ENCODE results near the gene PGC. TPM values are rescaled to one million over a fixed set of nuclear protein-coding genes. Genes with fewer than 3 reads are reported as not detected.

PGC gene
- total and polyA plus RNA-seq, 2 of the 8 experiments (the other 6 are each of a cell fraction or from before 2014, with no cell fraction given) = 0.09 TPM; not detected in 1

GRCh38 chr6:41733707-41734665 is 13.2 kb downstream of the PGC start (continued):
- TF ChIP-seq, protein P1, sequence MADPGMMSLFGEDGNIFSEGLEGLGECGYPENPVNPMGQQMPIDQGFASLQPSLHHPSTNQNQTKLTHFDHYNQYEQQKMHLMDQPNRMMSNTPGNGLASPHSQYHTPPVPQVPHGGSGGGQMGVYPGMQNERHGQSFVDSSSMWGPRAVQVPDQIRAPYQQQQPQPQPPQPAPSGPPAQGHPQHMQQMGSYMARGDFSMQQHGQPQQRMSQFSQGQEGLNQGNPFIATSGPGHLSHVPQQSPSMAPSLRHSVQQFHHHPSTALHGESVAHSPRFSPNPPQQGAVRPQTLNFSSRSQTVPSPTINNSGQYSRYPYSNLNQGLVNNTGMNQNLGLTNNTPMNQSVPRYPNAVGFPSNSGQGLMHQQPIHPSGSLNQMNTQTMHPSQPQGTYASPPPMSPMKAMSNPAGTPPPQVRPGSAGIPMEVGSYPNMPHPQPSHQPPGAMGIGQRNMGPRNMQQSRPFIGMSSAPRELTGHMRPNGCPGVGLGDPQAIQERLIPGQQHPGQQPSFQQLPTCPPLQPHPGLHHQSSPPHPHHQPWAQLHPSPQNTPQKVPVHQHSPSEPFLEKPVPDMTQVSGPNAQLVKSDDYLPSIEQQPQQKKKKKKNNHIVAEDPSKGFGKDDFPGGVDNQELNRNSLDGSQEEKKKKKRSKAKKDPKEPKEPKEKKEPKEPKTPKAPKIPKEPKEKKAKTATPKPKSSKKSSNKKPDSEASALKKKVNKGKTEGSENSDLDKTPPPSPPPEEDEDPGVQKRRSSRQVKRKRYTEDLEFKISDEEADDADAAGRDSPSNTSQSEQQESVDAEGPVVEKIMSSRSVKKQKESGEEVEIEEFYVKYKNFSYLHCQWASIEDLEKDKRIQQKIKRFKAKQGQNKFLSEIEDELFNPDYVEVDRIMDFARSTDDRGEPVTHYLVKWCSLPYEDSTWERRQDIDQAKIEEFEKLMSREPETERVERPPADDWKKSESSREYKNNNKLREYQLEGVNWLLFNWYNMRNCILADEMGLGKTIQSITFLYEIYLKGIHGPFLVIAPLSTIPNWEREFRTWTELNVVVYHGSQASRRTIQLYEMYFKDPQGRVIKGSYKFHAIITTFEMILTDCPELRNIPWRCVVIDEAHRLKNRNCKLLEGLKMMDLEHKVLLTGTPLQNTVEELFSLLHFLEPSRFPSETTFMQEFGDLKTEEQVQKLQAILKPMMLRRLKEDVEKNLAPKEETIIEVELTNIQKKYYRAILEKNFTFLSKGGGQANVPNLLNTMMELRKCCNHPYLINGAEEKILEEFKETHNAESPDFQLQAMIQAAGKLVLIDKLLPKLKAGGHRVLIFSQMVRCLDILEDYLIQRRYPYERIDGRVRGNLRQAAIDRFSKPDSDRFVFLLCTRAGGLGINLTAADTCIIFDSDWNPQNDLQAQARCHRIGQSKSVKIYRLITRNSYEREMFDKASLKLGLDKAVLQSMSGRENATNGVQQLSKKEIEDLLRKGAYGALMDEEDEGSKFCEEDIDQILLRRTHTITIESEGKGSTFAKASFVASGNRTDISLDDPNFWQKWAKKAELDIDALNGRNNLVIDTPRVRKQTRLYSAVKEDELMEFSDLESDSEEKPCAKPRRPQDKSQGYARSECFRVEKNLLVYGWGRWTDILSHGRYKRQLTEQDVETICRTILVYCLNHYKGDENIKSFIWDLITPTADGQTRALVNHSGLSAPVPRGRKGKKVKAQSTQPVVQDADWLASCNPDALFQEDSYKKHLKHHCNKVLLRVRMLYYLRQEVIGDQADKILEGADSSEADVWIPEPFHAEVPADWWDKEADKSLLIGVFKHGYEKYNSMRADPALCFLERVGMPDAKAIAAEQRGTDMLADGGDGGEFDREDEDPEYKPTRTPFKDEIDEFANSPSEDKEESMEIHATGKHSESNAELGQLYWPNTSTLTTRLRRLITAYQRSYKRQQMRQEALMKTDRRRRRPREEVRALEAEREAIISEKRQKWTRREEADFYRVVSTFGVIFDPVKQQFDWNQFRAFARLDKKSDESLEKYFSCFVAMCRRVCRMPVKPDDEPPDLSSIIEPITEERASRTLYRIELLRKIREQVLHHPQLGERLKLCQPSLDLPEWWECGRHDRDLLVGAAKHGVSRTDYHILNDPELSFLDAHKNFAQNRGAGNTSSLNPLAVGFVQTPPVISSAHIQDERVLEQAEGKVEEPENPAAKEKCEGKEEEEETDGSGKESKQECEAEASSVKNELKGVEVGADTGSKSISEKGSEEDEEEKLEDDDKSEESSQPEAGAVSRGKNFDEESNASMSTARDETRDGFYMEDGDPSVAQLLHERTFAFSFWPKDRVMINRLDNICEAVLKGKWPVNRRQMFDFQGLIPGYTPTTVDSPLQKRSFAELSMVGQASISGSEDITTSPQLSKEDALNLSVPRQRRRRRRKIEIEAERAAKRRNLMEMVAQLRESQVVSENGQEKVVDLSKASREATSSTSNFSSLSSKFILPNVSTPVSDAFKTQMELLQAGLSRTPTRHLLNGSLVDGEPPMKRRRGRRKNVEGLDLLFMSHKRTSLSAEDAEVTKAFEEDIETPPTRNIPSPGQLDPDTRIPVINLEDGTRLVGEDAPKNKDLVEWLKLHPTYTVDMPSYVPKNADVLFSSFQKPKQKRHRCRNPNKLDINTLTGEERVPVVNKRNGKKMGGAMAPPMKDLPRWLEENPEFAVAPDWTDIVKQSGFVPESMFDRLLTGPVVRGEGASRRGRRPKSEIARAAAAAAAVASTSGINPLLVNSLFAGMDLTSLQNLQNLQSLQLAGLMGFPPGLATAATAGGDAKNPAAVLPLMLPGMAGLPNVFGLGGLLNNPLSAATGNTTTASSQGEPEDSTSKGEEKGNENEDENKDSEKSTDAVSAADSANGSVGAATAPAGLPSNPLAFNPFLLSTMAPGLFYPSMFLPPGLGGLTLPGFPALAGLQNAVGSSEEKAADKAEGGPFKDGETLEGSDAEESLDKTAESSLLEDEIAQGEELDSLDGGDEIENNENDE (IDR thresholded peaks at IDR 0.05; ENCODE audit: insufficient replicate concordance, low read length) = no peak
- TF ChIP-seq BACH1 (IDR thresholded peaks at IDR 0.05; ENCODE audit: low read length) (no peak), ATF3 (IDR thresholded peaks at IDR 0.05; ENCODE audit: insufficient read depth, low read depth, low read length) (no peak), GABPA (IDR thresholded peaks at IDR 0.05; ENCODE audit: borderline replicate concordance, insufficient read depth, low read length) (no peak), CTCF (IDR thresholded peaks at IDR 0.05; ENCODE audit: control extremely low read depth in 1 of 3, insufficient read depth in 1 of 3, low read depth in 1 of 3, low read length in 3 of 3) (no peak), EGR1 (IDR thresholded peaks at IDR 0.05; ENCODE audit: borderline replicate concordance, low read depth, low read length) (no peak)

Measured in H1 (cell line).